Bone marrow (tissue), 2 donors: ENCODE measurements around the gene KRTAP10-4.
"Not testable (repeated sequence)": the region's sequence is repeated elsewhere in the genome, so short reads cannot be mapped to it uniquely, and the experiment has no call there.

Source experiments
- DNase-seq, 2 donors: peaks; one replicate each; lab custom pipeline; 2025; lab: John Stamatoyannopoulos, UW

Gene KRTAP10-4

DNA sequence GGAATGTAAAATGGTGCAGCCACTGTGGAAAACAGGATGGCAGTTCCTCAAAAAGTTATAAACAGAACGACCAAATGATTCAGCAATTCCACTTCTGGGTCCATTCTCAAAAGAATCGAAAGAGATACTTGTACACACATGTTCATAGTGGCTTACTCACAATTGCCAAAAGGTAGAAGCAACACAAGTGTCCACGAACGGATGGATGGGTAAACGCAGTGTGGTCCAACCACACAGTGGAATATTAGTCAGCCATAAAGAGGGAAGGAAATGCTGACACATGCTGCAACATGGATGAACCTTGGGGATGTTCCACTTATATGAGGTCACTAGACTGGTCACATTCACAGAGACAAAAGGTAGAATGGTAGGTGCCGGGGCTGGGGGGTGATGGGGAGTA is 38.8 kb upstream of the KRTAP10-4 start:
- no peak for DNase-seq

GRCh38 chr21:44535963-44536362 is 37.6 kb upstream of the KRTAP10-4 start:
- no peak for DNase-seq

- no peak for DNase-seq
Observed at GRCh38 chr21:44537930-44538911, 35.3 kb upstream of the KRTAP10-4 start.

- DNase-seq = no peak
Observed at GRCh38 chr21:44539046-44539445, 34.5 kb upstream of the KRTAP10-4 start.

DNA sequence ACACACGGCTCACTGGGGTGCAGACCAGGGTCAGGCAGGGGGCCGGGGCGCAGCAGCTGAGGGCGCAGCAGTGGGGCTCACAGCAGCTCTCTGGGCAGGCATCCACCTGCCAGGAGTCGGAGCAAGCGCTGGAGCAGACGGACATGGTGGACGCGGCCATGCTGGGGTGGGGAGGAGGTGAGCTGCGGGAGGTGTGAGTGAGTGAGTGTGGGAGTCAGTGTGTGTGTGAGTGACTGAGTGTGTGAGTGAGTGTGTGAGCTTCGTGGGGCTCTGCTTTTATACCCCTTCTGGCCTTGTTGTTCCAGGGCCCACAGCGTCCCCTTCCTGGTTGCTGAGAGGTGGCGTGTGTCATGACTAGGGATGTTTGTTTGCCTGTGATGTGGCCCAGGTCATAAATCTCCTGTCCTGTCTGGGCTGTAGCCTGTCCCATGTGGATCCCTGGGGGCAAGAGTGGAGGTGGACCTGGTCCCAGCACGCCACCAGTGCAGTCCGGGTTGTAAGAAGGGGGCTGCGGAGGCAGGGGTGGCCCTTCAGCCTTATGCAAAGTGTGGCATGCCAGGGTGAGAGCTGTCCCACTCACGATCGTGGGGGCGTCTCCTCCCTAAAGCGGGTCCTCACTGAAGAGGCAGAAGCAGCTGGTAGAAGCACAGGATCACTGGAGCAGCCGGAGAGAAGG is 33.4 kb upstream of the KRTAP10-4 start, which contains the start of gene KRTAP10-1:
KRTAP10-1 (minus strand) TSS at position 205 of the 676 bp plus-strand sequence; CDS start at position 160, 45 bp downstream.
- no peak for DNase-seq

GRCh38 chr21:44540741-44541288 is 32.7 kb upstream of the KRTAP10-4 start:
- no peak for DNase-seq

GRCh38 chr21:44542716-44543115 is 30.8 kb upstream of the KRTAP10-4 start:
- no peak for DNase-seq

DNA sequence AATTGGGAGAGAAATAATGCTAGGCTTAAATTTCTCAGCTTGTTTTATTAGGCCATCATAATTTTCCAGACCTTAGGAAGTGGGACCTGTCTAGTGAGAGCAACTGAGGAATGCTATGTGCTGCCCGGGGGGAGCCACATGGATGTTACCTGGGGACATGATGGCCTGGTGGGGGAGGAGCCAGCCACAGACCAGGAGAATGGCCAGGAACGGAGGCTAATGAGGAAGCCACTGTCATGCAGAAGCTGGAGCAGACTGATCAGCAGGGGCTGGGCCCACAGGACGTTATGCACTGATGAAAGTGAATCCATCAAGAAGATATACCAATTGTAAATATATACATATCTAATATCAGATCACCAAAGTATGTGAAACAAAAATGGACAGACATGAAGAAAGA is 29.0 kb upstream of the KRTAP10-4 start:
- no peak for DNase-seq

DNA sequence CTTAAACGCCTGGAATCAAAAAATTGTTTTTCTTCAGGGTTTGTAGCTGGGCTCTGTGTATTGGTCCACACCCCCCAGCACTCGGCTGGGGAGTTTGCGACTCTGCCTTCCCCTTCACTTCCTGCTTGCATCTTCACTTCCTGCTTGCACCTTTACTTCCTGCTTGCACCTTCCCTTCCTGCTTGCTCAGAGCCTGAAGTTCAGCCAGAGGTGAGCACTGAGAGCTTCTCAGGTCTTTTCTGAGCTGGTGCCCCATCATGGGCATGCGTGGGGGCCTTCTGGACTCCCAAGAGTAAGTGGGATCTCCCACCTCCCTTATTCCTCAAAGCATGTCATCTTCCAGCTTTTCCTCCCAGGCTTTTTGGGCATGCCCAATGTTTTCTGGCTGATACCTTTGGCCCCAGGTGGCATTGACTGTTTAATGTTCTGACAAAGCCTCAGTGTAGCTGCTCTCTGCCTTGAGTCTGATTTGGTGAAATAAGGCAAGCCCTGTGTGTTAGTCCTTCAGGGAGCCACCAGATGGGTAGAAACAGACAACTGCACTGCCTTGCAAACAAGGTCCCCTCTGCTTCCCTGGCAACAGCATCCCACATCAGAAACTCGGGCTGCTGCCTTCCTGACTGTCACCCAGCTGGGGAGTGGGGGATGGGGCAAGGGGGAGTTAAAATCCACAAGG is 25.7 kb upstream of the KRTAP10-4 start:
- no peak for DNase-seq

GRCh38 chr21:44548381-44548780 is 25.1 kb upstream of the KRTAP10-4 start:
- DNase-seq = no peak

DNA sequence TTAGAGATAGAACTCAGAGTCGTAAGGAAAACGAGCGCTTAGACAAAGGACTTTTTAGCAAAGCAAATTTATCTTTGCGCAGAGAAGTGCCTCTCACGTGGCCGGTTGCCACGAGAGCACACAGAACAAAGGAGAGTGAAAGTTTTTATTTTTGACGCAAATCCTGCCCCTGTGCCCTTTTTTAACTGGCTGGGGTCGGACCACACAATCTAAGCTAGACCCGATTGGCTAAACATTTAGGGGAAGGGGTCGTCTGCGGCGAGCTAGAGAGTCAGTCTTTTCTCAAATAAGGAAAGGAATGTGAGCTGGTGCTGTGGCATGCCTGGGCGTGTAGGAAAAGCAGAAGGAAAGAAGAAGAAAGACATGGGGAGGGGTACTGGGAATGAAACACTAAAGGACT is 24.6 kb upstream of the KRTAP10-4 start:
- DNase-seq = no peak

GRCh38 chr21:44549525-44550211 is 23.9 kb upstream of the KRTAP10-4 start:
- no peak for DNase-seq

DNA sequence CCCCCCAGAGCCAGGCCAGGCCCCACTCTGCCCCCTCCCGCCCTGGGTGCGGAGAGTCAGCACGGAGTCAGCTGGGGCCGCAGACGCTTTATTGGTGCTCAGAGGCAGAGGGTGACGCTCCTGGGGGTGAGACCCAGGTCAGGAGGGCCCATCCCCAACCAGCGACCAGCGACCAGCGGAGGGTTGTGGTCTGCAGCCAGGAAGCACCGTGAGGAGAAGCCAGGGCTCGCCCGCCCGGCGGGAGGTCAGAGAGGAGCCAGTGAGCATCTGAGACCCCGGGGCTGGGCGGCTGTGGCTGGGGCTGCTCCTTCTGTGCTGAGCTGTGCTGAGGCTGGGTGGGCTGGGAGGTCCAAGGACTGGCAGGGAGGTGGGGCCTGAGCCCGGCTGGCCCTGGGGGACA is 23.2 kb upstream of the KRTAP10-4 start:
- DNase-seq = not testable (repeated sequence)

DNA sequence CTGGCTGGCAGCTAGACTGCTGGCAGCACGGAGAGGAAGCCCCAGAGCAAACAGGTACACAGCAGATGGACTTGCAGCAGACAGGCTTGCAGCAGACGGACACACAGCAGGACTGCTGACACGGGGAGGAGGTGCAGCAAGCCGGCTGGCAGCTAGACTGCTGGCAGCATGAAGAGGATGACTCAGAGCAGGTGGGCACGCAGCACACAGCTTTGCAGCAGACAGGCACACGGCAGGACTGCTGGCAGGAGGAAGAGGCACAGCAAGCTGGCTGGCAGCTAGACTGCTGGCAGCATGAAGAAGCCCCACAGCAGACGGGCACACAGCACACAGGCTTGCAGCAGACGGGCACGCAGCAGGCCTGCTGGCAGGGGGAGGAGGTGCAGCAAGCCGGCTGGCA is 22.7 kb upstream of the KRTAP10-4 start:
- DNase-seq = no peak

DNA sequence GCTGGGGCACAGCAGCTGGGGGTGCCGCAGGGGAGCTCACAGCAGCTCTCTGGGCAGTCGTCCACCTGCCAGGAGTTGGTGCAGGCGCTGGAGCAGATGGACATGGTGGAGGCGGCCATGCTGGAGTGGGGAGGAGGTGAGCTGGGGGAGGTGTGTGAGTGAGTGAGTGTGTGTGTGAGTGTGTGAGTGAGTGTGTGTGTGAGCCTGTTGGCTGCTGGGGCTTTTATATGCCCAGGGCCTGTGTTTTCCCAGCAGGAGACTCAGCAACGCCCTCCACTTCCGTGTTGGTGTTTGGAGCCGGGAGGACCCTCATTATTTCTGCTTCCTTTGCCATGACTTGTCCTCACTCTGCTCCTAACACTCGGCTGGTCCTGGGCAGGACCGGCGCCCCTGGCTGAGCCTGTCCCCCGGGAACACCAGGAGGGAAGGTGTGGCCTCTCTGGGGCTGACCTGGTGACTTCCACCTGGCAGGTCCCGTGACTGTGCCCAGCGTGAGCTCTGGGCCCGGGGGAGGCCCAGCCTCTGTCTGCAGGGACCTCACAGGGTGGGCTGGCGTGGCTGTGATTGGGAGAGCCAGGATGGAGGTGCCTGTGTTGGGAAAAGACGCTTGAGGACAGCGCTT is 22.1 kb upstream of the KRTAP10-4 start, which contains the start of gene KRTAP10-2:
KRTAP10-2 (minus strand) TSS at position 166 of the 622 bp plus-strand sequence; CDS start at position 119, 47 bp downstream.
- no peak for DNase-seq

DNA sequence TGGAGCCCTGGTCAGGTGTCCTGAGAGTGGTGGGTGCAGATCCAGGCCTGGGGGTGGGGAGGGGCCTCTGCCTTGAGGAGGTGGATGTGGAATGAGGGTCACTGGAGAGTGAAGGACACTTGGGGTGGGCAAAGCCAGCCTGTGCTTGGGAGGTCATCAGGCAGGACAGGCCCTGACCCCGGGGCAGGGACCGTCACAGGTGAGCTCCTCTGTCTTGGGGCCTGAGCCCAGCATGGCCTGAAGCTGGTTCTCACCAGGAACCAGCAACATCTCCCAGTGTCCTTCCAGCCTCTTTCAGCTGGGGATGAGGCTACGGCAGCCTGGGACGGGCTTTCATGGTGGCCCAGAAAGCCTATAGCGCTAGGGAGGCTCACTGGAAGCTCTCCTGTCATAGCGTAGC is 21.4 kb upstream of the KRTAP10-4 start:
- no peak for DNase-seq

GRCh38 chr21:44552681-44553080 is 20.8 kb upstream of the KRTAP10-4 start:
- no peak for DNase-seq

- no peak for DNase-seq
Observed at GRCh38 chr21:44555200-44555875, 18.2 kb upstream of the KRTAP10-4 start.

- DNase-seq = no peak
Observed at GRCh38 chr21:44556879-44557278, 16.6 kb upstream of the KRTAP10-4 start.
